Upper lobe of left lung (tissue), 4 donors: ENCODE data around the gene DNTT.

Source experiments
- CTCF ChIP-seq, 6 experiments: fragments of 450-650 bp in 4 of 6; fragments of 200-600 bp in 2 of 6; sonication (generic) in 2 of 6; IDR thresholded peaks; one replicate each; pipeline ENCODE4 v1.5.1; 2016 to 2019; ENCODE audit warnings: antibody characterized with exemption in 6 of 6
- EP300 ChIP-seq, 4 donors: sonication (generic); formaldehyde crosslinking; IDR thresholded peaks; one replicate each; pipeline ENCODE4 v1.5.1; 2017; ENCODE audit warnings: antibody characterized with exemption in 4 of 4, control low read depth in 2 of 4
- POLR2A ChIP-seq, 4 donors: fragments of 450-650 bp; IDR thresholded peaks; one replicate each; pipeline ENCODE4 v1.5.1; 2016 to 2017; ENCODE audit warnings: antibody characterized with exemption in 4 of 4, mild to moderate bottlenecking in 2 of 4
- POLR2AphosphoS5 ChIP-seq, 2 donors: sonication (generic); formaldehyde crosslinking; IDR thresholded peaks; one replicate each; pipeline ENCODE4 v1.5.1; 2017; ENCODE audit warnings: antibody characterized with exemption in 2 of 2

GRCh38 chr10:96309628-96310320, 5.5 kb downstream of the DNTT start:
- TF ChIP-seq POLR2A (IDR thresholded peaks at IDR 0.05), result no peak
- TF ChIP-seq CTCF (IDR thresholded peaks at IDR 0.05), result no peak
- no peak for TF ChIP-seq POLR2AphosphoS5 (IDR thresholded peaks at IDR 0.05)
- no peak for TF ChIP-seq EP300 (IDR thresholded peaks at IDR 0.05)
